ENCODE measurements around the gene IFNAR2.

DNA sequence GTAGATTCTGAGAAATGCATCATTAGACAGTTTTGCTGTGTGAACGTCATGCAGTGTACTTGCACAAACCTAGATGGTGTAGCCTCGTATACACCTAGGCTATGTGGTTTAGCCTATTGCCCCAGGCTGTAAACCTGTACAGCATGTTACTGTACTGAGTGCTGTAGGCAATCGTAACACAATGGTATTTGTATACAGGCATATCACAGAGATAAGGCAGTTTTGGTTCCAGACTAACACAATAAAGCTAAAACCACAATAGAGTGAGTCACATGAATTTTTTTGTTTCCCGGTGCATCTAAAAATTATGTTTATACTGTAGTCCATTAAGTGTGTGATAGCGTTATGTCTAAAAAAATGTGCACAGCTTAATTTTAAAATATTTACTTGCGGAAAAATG lies 43.3 kb downstream of the IFNAR2 start:
- TF ChIP-seq, protein P1, sequence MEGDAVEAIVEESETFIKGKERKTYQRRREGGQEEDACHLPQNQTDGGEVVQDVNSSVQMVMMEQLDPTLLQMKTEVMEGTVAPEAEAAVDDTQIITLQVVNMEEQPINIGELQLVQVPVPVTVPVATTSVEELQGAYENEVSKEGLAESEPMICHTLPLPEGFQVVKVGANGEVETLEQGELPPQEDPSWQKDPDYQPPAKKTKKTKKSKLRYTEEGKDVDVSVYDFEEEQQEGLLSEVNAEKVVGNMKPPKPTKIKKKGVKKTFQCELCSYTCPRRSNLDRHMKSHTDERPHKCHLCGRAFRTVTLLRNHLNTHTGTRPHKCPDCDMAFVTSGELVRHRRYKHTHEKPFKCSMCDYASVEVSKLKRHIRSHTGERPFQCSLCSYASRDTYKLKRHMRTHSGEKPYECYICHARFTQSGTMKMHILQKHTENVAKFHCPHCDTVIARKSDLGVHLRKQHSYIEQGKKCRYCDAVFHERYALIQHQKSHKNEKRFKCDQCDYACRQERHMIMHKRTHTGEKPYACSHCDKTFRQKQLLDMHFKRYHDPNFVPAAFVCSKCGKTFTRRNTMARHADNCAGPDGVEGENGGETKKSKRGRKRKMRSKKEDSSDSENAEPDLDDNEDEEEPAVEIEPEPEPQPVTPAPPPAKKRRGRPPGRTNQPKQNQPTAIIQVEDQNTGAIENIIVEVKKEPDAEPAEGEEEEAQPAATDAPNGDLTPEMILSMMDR (conservative IDR thresholded peaks at IDR 0.05; ENCODE audit: low read depth in 2 of 2) = no peak
- no peak for TF ChIP-seq POLR2AphosphoS5 (IDR thresholded peaks at IDR 0.05; ENCODE audit: low read depth)
- no peak for TF ChIP-seq JUNB (IDR thresholded peaks at IDR 0.05; ENCODE audit: unreplicated experiment)
- TF ChIP-seq EZH2phosphoT487 (IDR thresholded peaks at IDR 0.05; ENCODE audit: unreplicated experiment) = no peak
